Panc1 (cell line): ENCODE measurements around the gene TTYH2.

ENCODE experiments used
- CTCF ChIP-seq: fragments of 450-650 bp; IDR thresholded peaks from 2 replicates; pipeline ENCODE4 v1.5.1; 2017; ENCODE audit warnings: mild to moderate bottlenecking
- REST ChIP-seq, 2 experiments: IDR thresholded peaks; 2 replicates each; pipeline ENCODE4 v1.6.1; 2011 to 2012; ENCODE audit warnings: low read depth in 2 of 2, control low read depth in 1 of 2, low read length in 1 of 2, mild to moderate bottlenecking in 1 of 2, moderate library complexity in 1 of 2; ENCODE audit not compliant: insufficient read depth in 1 of 2
- SIN3A ChIP-seq: IDR thresholded peaks from 2 replicates; pipeline ENCODE4 v1.6.1; 2012; ENCODE audit warnings: low read depth, mild to moderate bottlenecking, low read length, moderate library complexity, borderline replicate concordance; ENCODE audit not compliant: insufficient read depth

GRCh38 chr17:74287031-74287602 is 73.7 kb downstream of the TTYH2 start:
- TF ChIP-seq CTCF, result no peak
- TF ChIP-seq REST (IDR thresholded peaks at IDR 0.05; ENCODE audit: insufficient read depth in 1 of 2, low read depth in 2 of 2, low read length in 1 of 2), result no peak
- no peak for TF ChIP-seq SIN3A
